IPS-20b (cell line): ENCODE data around the gene ABHD1.
"Not testable (repeated sequence)": the region's sequence is repeated elsewhere in the genome, so short reads cannot be mapped to it uniquely, and the experiment has no call there.

ENCODE experiments used
- H3K27ac ChIP-seq: one replicate; pipeline ENCODE4 v1.5.1; 2013; ENCODE audit warnings: low read length
- H3K27me3 ChIP-seq: 2 replicates; pipeline ENCODE4 v1.6.1; 2013; ENCODE audit warnings: mild to moderate bottlenecking, low read length, inconsistent platforms; ENCODE audit not compliant: insufficient read depth
- H3K36me3 ChIP-seq: 2 replicates; pipeline ENCODE4 v1.6.1; 2013; ENCODE audit warnings: low read depth, mild to moderate bottlenecking, inconsistent platforms, low read length, moderate library complexity; ENCODE audit not compliant: insufficient read depth
- H3K4me1 ChIP-seq: 2 replicates; pipeline ENCODE4 v1.6.1; 2013; ENCODE audit warnings: mild to moderate bottlenecking, control low read depth, inconsistent platforms, low read length, moderate library complexity; ENCODE audit not compliant: insufficient read depth
- H3K4me3 ChIP-seq: 2 replicates; pipeline ENCODE4 v1.5.1; 2013; ENCODE audit warnings: mild to moderate bottlenecking, low read length, inconsistent platforms
- H3K9ac ChIP-seq: 2 replicates; pipeline ENCODE4 v1.6.1; 2013; ENCODE audit warnings: low read depth, mild to moderate bottlenecking, inconsistent platforms, low read length, moderate library complexity
- H3K9me3 ChIP-seq: 2 replicates; pipeline ENCODE4 v1.6.1; 2013; ENCODE audit warnings: mild to moderate bottlenecking, low read depth, low read length, inconsistent platforms; ENCODE audit not compliant: insufficient read depth

ABHD1 gene

GRCh38 chr2:27170581-27171337, 47.1 kb downstream of the ABHD1 start:
- Histone ChIP-seq H3K27ac (no peak overlapping the region), H3K9ac (no peak overlapping the region), H3K27me3 (peaks cover 18% of the 10 kb centered on the region), H3K9me3 (no peaks in the 10 kb centered on the region), H3K4me3 (no peak overlapping the region), H3K4me1 (no peaks in the 10 kb centered on the region; the same call in 1 of the 2 replicates), H3K36me3 (no peaks in the 10 kb centered on the region)

DNA sequence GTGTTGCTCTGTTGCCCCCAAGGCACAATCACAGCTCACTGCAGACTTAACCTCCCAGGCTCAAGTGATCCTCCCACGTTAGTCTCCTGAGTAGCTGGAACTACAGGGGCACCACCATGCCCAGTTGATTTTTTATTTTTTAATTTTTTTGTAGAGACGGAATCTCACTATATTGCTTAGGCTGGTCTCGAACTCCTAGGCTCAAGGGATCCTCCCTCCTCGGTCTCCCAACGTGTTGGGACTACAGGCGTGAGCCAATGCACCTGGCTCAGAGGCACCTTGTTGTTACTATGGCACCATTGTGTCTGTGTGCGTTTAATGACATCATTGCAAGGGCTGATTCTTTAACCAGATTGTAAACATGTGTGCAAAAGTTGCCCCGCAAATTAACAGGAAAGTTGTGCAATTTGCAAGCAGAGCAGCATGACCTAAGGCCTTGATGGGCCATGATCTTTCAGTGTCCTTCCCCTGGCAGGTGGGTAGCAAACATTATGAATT, 47.8 kb downstream of the ABHD1 start:
- no peaks in the 10 kb centered on the region for H3K9me3 ChIP-seq
- H3K4me1 ChIP-seq: no peaks in the 10 kb centered on the region
- H3K4me3 ChIP-seq: no peak overlapping the region
- no peak overlapping the region for H3K27ac ChIP-seq
- H3K9ac ChIP-seq: no peak overlapping the region
- no peaks in the 10 kb centered on the region for H3K36me3 ChIP-seq
- H3K27me3 ChIP-seq: peaks cover 18% of the 10 kb centered on the region

GRCh38 chr2:27174638-27175037, 51.0 kb downstream of the ABHD1 start:
- H3K27ac ChIP-seq: no peak overlapping the region
- H3K27me3 ChIP-seq: peaks cover 18% of the 10 kb centered on the region
- H3K4me3 ChIP-seq: no peak overlapping the region
- no peaks in the 10 kb centered on the region for H3K4me1 ChIP-seq
- no peak overlapping the region for H3K9ac ChIP-seq
- H3K9me3 ChIP-seq: no peaks in the 10 kb centered on the region
- no peaks in the 10 kb centered on the region for H3K36me3 ChIP-seq

DNA sequence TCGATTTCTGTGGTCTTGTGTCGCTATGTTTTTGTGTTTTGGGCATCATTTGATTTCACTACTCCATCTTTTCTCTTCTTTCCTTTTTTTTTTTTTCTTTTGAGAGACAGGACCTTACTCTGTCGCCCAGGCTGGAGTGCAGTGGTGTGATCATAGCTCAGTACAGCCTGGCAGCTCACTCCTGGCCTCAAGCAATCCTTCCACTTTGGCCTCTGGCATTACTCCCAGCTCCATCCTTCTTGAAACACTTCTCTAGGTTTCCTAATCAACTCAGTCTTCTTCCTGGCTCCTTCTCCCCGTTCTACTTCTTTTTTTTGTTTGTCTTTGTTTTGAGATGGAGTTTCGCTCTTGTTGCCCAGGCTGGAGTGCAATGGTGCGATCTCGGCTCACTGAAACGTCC, 51.7 kb downstream of the ABHD1 start:
- Histone ChIP-seq H3K36me3 (no peaks in the 10 kb centered on the region), H3K9me3 (no peaks in the 10 kb centered on the region), H3K9ac (no peak overlapping the region), H3K27ac (no peak overlapping the region), H3K4me3 (no peak overlapping the region), H3K4me1 (no peaks in the 10 kb centered on the region), H3K27me3 (peaks cover 14% of the 10 kb centered on the region)

DNA sequence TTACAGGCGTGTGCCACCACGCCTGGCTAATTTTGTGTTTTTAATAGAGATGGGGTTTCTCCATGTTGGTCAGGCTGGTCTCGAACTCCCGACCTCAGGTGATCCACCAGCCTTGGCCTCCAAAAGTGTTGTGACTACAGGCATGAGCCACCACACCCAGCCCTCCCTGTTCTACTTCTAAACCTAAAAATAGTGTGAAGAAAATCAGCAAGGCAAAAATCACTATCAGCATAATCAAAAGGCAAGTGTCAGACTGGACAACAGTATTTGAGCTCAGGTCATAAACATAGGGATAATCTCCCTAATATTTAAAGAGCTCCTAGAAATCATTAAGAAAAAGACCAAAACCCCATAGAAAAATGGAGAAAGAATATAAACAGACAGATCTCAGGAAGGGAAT, 52.2 kb downstream of the ABHD1 start:
- H3K4me3 ChIP-seq, H3K4me1 ChIP-seq, H3K9me3 ChIP-seq, H3K27ac ChIP-seq, H3K36me3 ChIP-seq, H3K9ac ChIP-seq, H3K27me3 ChIP-seq: not testable (repeated sequence)

DNA sequence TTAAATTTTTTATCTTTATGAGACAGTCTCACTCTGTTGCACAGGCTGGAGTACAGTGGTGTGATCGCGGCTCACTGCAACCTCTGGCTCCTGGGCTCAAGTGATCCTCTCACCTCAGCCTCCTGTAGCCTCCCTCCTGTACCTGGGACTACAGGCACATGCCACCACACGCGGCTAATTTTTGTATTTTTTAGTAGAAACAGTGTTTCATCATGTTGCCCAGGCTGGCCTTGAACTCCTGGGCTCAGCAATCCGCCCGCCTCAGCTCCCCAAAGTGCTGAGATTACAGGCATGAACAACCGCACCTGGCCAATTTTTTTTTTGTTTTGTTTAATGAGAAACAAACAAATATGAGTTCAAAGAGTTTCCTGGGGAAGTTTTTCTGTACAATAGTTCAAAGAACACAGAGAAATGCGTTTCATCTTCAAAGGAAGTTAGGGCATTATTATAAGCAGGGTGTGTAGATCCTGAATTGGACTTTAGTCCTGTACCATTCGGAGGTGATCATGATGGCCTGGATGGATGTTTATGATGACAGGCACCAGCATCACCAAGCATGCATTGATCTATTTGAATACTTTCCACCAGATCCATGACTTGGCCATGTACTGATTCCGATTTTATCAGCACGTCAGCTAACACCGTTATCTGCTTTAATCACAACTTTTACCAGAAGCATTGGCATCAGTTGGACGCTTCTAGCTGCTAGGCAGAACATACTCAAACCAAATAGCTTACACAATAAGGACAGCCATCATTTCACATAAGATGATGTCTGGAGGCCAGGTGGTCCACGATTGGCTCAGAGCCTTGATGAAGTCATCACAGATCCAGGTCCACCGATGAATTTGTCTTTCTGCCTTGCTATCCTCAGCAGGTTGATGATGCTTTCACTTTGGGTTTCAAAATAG, 54.1 kb downstream of the ABHD1 start:
- no peaks in the 10 kb centered on the region for H3K4me1 ChIP-seq
- H3K36me3 ChIP-seq: no peaks in the 10 kb centered on the region
- no peak overlapping the region for H3K4me3 ChIP-seq
- H3K27ac ChIP-seq: no peak overlapping the region
- no peaks in the 10 kb centered on the region for H3K9me3 ChIP-seq
- no peak overlapping the region for H3K9ac ChIP-seq
- 0 out of 2 replicates have a peak, but pooled peaks cover 5% of the 10 kb centered on the region for H3K27me3 ChIP-seq

- Histone ChIP-seq H3K27me3 (0 out of 2 replicates have a peak, but pooled peaks cover 5% of the 10 kb centered on the region), H3K36me3 (no peaks in the 10 kb centered on the region), H3K9me3 (no peaks in the 10 kb centered on the region), H3K4me3 (no peak overlapping the region), H3K27ac (no peak overlapping the region), H3K9ac (no peak overlapping the region), H3K4me1 (no peaks in the 10 kb centered on the region)
Observed at GRCh38 chr2:27178469-27178868, 54.9 kb downstream of the ABHD1 start.

DNA sequence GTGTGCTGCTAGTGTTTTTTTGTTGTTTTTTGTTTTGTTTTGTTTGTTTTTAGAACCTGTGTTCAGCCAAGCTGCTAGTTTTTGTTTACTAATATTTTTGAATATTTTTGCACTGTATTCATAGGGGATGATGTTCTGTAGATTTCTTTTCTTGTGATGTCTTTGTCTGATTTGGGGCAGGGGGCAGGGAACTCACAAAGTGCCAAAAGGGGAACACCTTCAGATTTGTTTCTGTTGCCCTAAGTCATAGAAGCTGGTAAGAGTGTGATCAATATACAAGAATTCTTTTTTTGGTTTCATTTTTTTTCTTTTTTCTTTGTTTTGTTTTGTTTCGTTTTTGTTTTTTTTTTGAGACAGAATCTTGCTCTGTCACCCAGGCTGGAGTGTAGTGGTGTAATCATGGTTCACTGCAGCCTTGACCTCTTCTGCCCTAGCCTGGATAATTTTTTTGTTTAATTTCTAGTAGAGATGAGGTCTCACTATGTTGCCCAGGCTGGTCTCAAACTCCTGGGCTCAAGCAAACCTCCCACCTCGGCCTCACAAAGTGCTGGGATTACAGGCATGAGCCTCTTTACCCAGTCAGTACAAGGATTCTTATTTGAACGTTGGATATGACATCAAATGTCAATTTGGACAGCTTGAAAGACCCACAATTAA, 55.9 kb downstream of the ABHD1 start:
- no peaks in the 10 kb centered on the region for H3K4me1 ChIP-seq
- no peak overlapping the region for H3K9ac ChIP-seq

More for the DNA sequence above, 55.9 kb downstream of the ABHD1 start:
- Histone ChIP-seq H3K27ac (no peak overlapping the region), H3K9me3 (no peaks in the 10 kb centered on the region), H3K27me3 (no peaks in the 10 kb centered on the region), H3K4me3 (no peak overlapping the region), H3K36me3 (no peaks in the 10 kb centered on the region)
